ENCODE measurements around the gene ZP1. TPM values are rescaled to one million over a fixed set of nuclear protein-coding genes. Genes with fewer than 3 reads are reported as not detected.

The ZP1 gene
- total and polyA plus RNA-seq, 2 of the 8 experiments (the other 6 are each of a cell fraction or from before 2014, with no cell fraction given): not detected

DNA sequence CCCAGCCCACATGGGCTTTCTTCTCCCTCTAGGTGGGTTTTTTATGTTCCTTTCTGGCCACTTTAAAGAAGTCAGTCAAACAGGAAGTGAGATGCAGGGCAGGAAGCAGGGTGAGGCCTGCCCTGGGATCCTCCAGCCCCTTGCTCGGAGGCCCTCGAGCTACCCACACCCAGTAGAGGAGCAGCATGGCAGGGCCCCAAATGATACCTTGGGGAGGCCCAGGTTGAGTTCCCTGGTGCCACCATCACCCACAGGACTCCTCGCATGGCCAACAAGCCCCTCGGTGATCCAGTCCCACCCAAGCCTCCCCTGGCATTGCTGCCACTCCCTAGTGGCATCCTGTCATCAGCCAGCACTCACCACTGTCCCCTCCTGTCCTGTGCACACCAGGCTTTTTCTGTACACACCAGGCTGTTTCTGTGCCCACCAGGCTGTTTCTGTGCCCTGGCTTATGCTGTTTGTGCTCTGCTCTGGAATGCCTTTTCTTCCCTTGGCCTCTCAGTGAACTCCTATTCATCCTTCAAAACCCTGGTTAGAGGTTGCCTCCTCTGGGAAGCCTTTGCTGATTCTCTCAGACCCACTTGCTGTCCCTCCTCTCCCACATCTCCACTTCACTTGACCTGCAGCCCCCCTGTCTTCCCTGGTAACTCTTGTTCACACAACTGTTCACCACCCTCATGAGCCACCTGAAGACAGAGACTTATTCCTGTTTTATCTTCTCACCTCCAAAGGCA lies 8.4 kb upstream of the ZP1 start:
- Histone ChIP-seq H3K27ac (ENCODE audit: low read depth, low read length) (no peak overlapping the region), H3K23ac (ENCODE audit: insufficient read length) (no peak overlapping the region), H4K8ac (ENCODE audit: extremely low read depth, insufficient read depth, low read length) (no peak overlapping the region), H2AFZ (ENCODE audit: low read length) (no peak overlapping the region), H3K4ac (replicated peaks; ENCODE audit: insufficient read length, low read depth, low read length) (no peak overlapping the region), H3K4me1 (replicated peaks in 1 of 4; ENCODE audit: control insufficient read depth in 3 of 4, insufficient read depth in 4 of 4, low read length in 3 of 4) (no peaks in the 10 kb centered on the region), H2BK20ac (ENCODE audit: low read length) (no peak overlapping the region), H4K20me1 (replicated peaks in 1 of 2; ENCODE audit: control insufficient read depth in 1 of 2, insufficient read depth in 2 of 2, low read length in 2 of 2) (no peaks in the 10 kb centered on the region), H2BK12ac (ENCODE audit: low read depth, low read length) (no peak overlapping the region), H3K4me2 (ENCODE audit: insufficient read depth in 1 of 2, low read depth in 2 of 2, low read length in 2 of 2) (no peak overlapping the region), H2BK15ac (ENCODE audit: low read length) (no peak overlapping the region), H2BK120ac (replicated peaks; ENCODE audit: low read depth, low read length) (no peak overlapping the region), H3K9ac (replicated peaks in 1 of 4; ENCODE audit: extremely low read depth in 1 of 4, low read depth in 3 of 4, low read length in 3 of 4) (no peak overlapping the region), H3K27me3 (replicated peaks in 1 of 4; ENCODE audit: control insufficient read depth in 3 of 4, extremely low read depth in 1 of 4, insufficient read depth in 3 of 4, low read length in 3 of 4) (peaks cover 0 to 9% (median 4%) of the 10 kb centered on the region in 4 experiments; a peak in 5 of 7 replicates), H3K18ac (ENCODE audit: extremely low read depth, low read length) (no peak overlapping the region), H2AK5ac (ENCODE audit: low read depth, low read length) (no peak overlapping the region), H4K5ac (ENCODE audit: insufficient read length, low read depth, low read length) (no peak overlapping the region), H4K91ac (replicated peaks; ENCODE audit: insufficient read length, low read length) (no peak overlapping the region), H3K23me2 (ENCODE audit: low read depth, low read length) (no peaks in the 10 kb centered on the region), H2BK5ac (ENCODE audit: low read depth, low read length) (no peak overlapping the region; the same call in 1 of the 2 replicates), H3K79me2 (ENCODE audit: control insufficient read depth in 1 of 2, insufficient read depth in 2 of 2, low read length in 2 of 2) (no peaks in the 10 kb centered on the region), H3K79me1 (ENCODE audit: low read depth, low read length) (no peaks in the 10 kb centered on the region), H3K9me3 (ENCODE audit: insufficient read depth in 2 of 2, low read depth in 1 of 2, low read length in 1 of 2) (no peaks in the 10 kb centered on the region), H3K4me3 (ENCODE audit: extremely low read depth in 1 of 4, insufficient read depth in 2 of 4, low read depth in 3 of 4, low read length in 4 of 4) (no peak overlapping the region), H3K36me3 (ENCODE audit: control insufficient read depth in 2 of 4, insufficient read depth in 4 of 4, low read length in 3 of 4) (no peaks in the 10 kb centered on the region), H3K56ac (replicated peaks; ENCODE audit: insufficient read length, low read depth, low read length) (no peak overlapping the region), H3K14ac (ENCODE audit: insufficient read length) (no peak overlapping the region)
- 95% methylated on average over 4 of the region's 4 CpGs; no CpG with 5 or more reads in 1 of the 2 experiments for WGBS, 2 experiments (ENCODE audit: extremely low coverage in 1 of 2, insufficient coverage in 1 of 2, insufficient read length in 1 of 2, insufficient replicate concordance in 2 of 2, low coverage in 1 of 2, low lambda C conversion rate in 2 of 2, missing lambda C conversion rate in 1 of 2)
- ChIA-PET POLR2A (ENCODE audit: partially characterized antibody) (no interaction called here), CTCF (ENCODE audit: partially characterized antibody) (interaction anchor here (1.2 to 6.5 kb wide), 3 partner anchors 15 to 30 kb away, joined by 3 to 38 read pairs (median 3); no protein-coding TSS in a partner anchor)
- TF ChIP-seq BRCA1 (IDR thresholded peaks at IDR 0.05; ENCODE audit: low read depth, low read length) (no peak), TEAD4 (IDR thresholded peaks at IDR 0.05; ENCODE audit: low read depth, low read length) (no peak), SP1 (IDR thresholded peaks at IDR 0.05; ENCODE audit: low read depth, low read length) (no peak)
- TF ChIP-seq, protein P1, sequence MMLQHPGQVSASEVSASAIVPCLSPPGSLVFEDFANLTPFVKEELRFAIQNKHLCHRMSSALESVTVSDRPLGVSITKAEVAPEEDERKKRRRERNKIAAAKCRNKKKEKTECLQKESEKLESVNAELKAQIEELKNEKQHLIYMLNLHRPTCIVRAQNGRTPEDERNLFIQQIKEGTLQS (IDR thresholded peaks at IDR 0.05; ENCODE audit: insufficient read depth, low read depth, low read length): no peak
- DNase-seq (ENCODE audit: low read depth in 1 of 2, low spot score in 2 of 2) (no peak), FAIRE-seq (no peak)
